Measurements from ENCODE around the gene PTPRE. TPM values are rescaled to one million over a fixed set of nuclear protein-coding genes. Genes with fewer than 3 reads are reported as not detected.

The PTPRE gene
- total RNA-seq, 1 donor from 2014 or later: 2.6 TPM

DNA sequence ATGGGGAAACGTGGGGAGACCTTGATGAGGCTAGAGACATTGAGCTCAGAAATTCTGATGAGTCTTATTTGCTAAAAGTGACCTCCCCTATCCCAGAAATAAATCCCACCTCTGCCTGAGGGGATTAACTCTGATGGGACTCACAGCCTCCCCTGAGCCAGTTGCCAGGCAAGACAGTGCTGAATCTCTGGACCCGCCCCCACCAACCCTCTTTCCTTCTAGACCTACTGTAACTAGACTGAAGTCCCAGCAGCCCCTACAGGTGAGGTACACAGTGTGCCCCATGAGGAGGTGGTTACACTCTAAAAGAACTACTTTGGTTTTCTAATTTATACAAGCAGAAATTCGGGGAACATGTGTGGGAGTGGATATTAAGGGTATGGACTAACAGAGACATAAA lies 42.9 kb downstream of the PTPRE start:
- Mint-ChIP-seq H3K4me3 (no peak overlapping the region), H3K27ac (no peak overlapping the region), H3K36me3 (no peaks in the 10 kb centered on the region), H3K4me1 (peaks cover 13% of the 10 kb centered on the region), H3K9me3 (no peaks in the 10 kb centered on the region), H3K27me3 (ENCODE audit: low read depth) (peaks cover 2% of the 10 kb centered on the region)
- TF ChIP-seq, protein P1, sequence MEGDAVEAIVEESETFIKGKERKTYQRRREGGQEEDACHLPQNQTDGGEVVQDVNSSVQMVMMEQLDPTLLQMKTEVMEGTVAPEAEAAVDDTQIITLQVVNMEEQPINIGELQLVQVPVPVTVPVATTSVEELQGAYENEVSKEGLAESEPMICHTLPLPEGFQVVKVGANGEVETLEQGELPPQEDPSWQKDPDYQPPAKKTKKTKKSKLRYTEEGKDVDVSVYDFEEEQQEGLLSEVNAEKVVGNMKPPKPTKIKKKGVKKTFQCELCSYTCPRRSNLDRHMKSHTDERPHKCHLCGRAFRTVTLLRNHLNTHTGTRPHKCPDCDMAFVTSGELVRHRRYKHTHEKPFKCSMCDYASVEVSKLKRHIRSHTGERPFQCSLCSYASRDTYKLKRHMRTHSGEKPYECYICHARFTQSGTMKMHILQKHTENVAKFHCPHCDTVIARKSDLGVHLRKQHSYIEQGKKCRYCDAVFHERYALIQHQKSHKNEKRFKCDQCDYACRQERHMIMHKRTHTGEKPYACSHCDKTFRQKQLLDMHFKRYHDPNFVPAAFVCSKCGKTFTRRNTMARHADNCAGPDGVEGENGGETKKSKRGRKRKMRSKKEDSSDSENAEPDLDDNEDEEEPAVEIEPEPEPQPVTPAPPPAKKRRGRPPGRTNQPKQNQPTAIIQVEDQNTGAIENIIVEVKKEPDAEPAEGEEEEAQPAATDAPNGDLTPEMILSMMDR (IDR thresholded peaks at IDR 0.05; ENCODE audit: unreplicated experiment): no peak
- no peak for DNase-seq (ENCODE audit: low spot score in 2 of 2, unreplicated experiment in 2 of 2)

DNA sequence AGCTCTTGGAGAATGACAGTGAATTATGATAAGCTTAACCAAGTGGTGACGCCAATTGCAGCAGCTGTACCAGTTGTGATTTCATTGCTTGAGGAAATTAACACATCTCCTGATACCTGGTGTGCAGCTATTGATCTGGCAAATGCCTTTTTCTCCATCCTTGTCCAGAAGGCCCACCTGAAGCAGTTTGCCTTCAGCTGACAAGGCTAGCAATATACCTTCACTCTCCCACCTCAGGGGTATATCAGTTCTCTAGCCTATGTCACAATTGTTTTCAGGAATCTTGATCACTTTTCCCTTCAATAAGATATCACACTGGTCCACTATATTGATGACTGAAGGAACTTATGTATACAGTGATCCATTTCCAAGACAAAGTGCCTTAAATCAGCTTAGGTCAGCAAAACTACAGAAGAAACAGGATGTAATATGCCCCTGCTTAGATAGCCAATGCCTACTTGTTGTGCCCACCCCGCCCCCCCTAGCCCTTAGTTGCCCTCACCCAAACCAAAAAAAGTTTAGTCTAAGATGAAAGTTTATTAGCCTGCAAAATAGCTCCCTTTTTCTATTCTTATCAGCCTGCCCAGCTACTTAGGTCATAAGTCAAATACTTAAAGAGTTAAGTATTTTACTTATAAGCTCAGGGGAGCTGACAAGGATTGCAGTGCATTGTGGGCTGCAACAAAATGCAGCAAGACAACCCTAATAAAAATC lies 45.1 kb downstream of the PTPRE start:
- Mint-ChIP-seq H3K9me3 (peaks cover 12% of the 10 kb centered on the region), H3K4me3 (no peak overlapping the region), H3K4me1 (no peaks in the 10 kb centered on the region), H3K36me3 (no peaks in the 10 kb centered on the region), H3K27ac (no peak overlapping the region), H3K27me3 (ENCODE audit: low read depth) (peaks cover 8% of the 10 kb centered on the region)
- DNase-seq (ENCODE audit: low spot score in 2 of 2, unreplicated experiment in 2 of 2): no peak
- TF ChIP-seq, protein P1 (IDR thresholded peaks at IDR 0.05; ENCODE audit: unreplicated experiment): no peak

DNA sequence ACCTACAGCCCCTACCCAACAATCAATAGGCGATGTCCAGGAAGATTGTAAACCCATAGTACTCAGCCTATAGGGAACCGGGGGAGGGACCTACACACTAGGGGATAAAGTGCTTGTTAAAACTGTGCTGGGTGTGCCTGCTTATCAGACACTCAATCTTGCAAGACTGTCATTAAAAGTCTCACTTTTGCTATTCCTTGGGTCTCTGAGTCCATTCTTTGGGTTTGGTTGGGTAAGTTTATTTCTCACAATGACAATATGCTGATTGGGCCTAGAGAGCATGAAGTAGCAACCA lies 45.6 kb downstream of the PTPRE start:
- Mint-ChIP-seq H3K4me1 (no peaks in the 10 kb centered on the region), H3K27ac (no peak overlapping the region), H3K4me3 (no peak overlapping the region), H3K9me3 (peaks cover 17% of the 10 kb centered on the region), H3K27me3 (ENCODE audit: low read depth) (peaks cover 8% of the 10 kb centered on the region), H3K36me3 (no peaks in the 10 kb centered on the region)
- TF ChIP-seq, protein P1 (IDR thresholded peaks at IDR 0.05; ENCODE audit: unreplicated experiment): no peak
- no peak for DNase-seq (ENCODE audit: low spot score in 2 of 2, unreplicated experiment in 2 of 2)

DNA sequence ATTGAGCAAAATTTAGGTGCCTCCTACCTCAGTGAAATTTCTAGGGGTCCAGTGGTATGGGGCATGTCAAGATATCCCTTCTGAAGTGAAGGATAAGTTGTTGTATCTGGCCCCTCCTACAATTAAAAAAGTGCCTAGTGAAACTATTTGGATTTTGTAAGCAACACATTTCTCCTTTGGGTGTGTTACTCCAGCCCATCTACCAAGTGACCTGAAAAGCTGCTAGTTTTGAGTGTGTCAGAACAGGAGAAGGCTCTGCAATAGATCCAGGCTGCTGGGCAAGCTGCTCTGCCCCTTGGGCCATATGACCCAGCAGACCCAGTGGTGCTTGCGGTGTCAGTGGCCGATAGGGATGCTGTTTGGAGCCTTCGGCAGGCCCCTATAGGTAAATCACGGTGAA lies 46.0 kb downstream of the PTPRE start:
- Mint-ChIP-seq H3K27me3 (ENCODE audit: low read depth) (peaks cover 8% of the 10 kb centered on the region), H3K9me3 (peaks cover 19% of the 10 kb centered on the region), H3K4me3 (no peak overlapping the region), H3K27ac (no peak overlapping the region), H3K4me1 (no peaks in the 10 kb centered on the region), H3K36me3 (no peaks in the 10 kb centered on the region)
- no peak for DNase-seq (ENCODE audit: low spot score in 2 of 2, unreplicated experiment in 2 of 2)
- TF ChIP-seq, protein P1 (IDR thresholded peaks at IDR 0.05; ENCODE audit: unreplicated experiment): no peak

DNA sequence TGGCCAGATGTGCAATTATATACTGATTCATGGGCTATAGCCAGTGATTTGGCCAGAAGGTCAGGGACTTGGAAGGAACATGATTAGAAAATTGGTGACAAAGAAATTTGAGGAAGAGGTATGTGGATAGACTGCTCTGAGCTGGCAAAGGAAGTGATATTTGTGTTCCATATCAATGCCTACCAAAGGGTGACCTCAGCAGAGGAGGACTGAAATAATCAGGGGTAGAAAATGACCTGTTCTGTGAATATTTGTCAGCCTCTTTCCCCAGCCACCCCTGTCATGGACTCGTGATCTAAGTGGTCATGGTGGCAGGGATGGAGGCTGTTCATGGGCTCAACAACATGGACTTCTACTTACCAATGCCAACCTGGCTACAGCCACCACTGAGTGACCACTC lies 47.0 kb downstream of the PTPRE start:
- Mint-ChIP-seq H3K27ac (no peak overlapping the region), H3K4me3 (no peak overlapping the region), H3K4me1 (no peaks in the 10 kb centered on the region), H3K9me3 (peaks cover 19% of the 10 kb centered on the region), H3K36me3 (no peaks in the 10 kb centered on the region), H3K27me3 (ENCODE audit: low read depth) (peaks cover 11% of the 10 kb centered on the region)
- DNase-seq (ENCODE audit: low spot score in 2 of 2, unreplicated experiment in 2 of 2): no peak
- TF ChIP-seq, protein P1 (IDR thresholded peaks at IDR 0.05; ENCODE audit: unreplicated experiment): no peak

DNA sequence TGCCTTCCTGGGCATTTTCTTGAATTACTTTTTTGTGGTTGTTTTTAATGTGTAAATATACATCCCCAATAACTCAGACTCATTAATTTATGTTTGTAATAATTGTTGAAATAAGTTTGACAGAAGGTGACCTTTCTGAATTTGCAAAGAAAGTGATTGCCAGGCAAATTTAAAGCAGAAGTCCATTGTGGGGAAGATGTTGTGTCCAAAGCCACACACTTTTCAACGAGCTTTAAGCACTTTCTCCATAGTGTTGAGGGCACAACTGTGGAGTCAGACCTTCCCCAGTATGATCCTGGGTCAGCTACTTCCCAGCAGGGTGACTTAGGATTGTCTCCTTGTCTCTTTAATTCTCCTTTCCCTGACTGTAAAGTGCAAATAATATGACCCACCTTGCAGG lies 52.5 kb downstream of the PTPRE start:
- Mint-ChIP-seq H3K27me3 (ENCODE audit: low read depth) (peaks cover 11% of the 10 kb centered on the region), H3K27ac (no peak overlapping the region), H3K4me1 (no peaks in the 10 kb centered on the region), H3K4me3 (no peak overlapping the region), H3K9me3 (peaks cover 19% of the 10 kb centered on the region), H3K36me3 (no peaks in the 10 kb centered on the region)
- DNase-seq (ENCODE audit: low spot score in 2 of 2, unreplicated experiment in 2 of 2): no peak
- TF ChIP-seq, protein P1 (IDR thresholded peaks at IDR 0.05; ENCODE audit: unreplicated experiment): no peak

Measured in mesothelial cell of epicardium (in vitro differentiated cells).